Tibial artery (tissue), 4 donors: Measurements from ENCODE around the gene SLC38A5.

Experiments used
- DNase-seq, 2 donors: peaks; one replicate each; pipeline ENCODE4 v3.0.0-alpha.2; 2019
- H3K27ac ChIP-seq, 2 donors: fragments of 200-600 bp; sonication (generic) in 1 of 2; 1 replicate in 1 of 2; 2 replicates in 1 of 2; pipeline ENCODE4 v1.5.1; 2018 to 2019; ENCODE audit warnings: mild to moderate bottlenecking in 1 of 2
- H3K27me3 ChIP-seq, 2 donors: fragments of 200-600 bp; sonication (generic) in 1 of 2; one replicate each; pipeline versions ENCODE4 v1.5.1 to v1.6.0; 2016 to 2019
- H3K36me3 ChIP-seq, 3 donors: fragments of 200-600 bp; sonication (generic) in 2 of 3; one replicate each; pipeline ENCODE4 v1.5.1; 2016 to 2019; ENCODE audit warnings: mild to moderate bottlenecking in 2 of 3
- H3K4me1 ChIP-seq, 4 donors: fragments of 200-600 bp; sonication (generic) in 2 of 4; 1 replicate in 3 of 4; 2 replicates in 1 of 4; pipeline ENCODE4 v1.5.1; 2016 to 2019
- H3K4me3 ChIP-seq, 2 donors: fragments of 200-600 bp; sonication (generic) in 1 of 2; 1 replicate in 1 of 2; 2 replicates in 1 of 2; pipeline ENCODE4 v1.5.1; 2018 to 2019; ENCODE audit warnings: mild to moderate bottlenecking in 2 of 2
- H3K9me3 ChIP-seq, 3 donors: fragments of 200-600 bp; sonication (generic) in 1 of 3; one replicate each; pipeline ENCODE4 v1.5.1; 2016 to 2019
- intact Hi-C: fragments of 100-400 bp; cut with DNase I; formaldehyde crosslinking; loops from one replicate; pipeline ENCODE4 v1.15.0; 2023; ENCODE audit warnings: low total_unique reads
- TF ChIP-seq, protein P1 (sequence below), 2 experiments: fragments of 200-600 bp in 1 of 2; fragments of 450-650 bp in 1 of 2; IDR thresholded peaks; one replicate each; pipeline ENCODE4 v1.5.1; 2017 to 2019; ENCODE audit warnings: antibody characterized with exemption in 2 of 2, mild to moderate bottlenecking in 1 of 2, moderate library complexity in 1 of 2

Gene SLC38A5

DNA sequence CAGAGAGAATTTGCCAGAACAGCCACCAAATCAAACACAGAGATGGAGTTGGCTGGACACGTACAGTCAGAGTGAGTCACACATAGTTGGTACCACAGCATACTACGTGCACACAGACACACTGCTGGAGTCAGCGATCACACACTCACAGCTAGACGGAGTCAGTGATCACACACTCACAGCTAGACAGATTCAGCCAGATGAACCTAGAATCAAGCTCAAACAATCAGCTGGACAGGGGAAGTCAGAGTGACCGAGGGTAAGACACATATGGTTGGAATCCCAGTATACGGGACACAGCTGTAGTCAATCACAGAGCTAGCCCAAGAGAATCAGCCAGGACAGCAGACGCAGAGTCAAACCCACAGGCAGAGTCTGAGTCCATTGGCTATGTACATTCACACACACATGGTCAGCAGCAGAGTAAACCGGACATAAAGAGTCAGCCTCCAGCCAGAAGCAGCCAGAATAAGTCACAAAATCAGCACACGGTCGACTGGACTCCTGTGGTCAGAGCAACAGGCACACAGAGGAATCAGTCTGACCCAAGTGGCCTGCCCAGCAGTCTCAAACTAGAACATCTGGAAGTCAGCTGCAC lies 4.6 kb downstream of the SLC38A5 start:
- no peaks in the 10 kb centered on the region for H3K36me3 ChIP-seq
- no peak overlapping the region for H3K4me3 ChIP-seq
- no peaks in the 10 kb centered on the region for H3K9me3 ChIP-seq
- no peaks in the 10 kb centered on the region for H3K27me3 ChIP-seq
- intact Hi-C loops: no loop called here
- TF ChIP-seq, protein P1, sequence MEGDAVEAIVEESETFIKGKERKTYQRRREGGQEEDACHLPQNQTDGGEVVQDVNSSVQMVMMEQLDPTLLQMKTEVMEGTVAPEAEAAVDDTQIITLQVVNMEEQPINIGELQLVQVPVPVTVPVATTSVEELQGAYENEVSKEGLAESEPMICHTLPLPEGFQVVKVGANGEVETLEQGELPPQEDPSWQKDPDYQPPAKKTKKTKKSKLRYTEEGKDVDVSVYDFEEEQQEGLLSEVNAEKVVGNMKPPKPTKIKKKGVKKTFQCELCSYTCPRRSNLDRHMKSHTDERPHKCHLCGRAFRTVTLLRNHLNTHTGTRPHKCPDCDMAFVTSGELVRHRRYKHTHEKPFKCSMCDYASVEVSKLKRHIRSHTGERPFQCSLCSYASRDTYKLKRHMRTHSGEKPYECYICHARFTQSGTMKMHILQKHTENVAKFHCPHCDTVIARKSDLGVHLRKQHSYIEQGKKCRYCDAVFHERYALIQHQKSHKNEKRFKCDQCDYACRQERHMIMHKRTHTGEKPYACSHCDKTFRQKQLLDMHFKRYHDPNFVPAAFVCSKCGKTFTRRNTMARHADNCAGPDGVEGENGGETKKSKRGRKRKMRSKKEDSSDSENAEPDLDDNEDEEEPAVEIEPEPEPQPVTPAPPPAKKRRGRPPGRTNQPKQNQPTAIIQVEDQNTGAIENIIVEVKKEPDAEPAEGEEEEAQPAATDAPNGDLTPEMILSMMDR (IDR thresholded peaks at IDR 0.05): no peak
- H3K4me1 ChIP-seq: peaks cover 0 to 14% (median 4%) of the 10 kb centered on the region in 4 donors
- H3K27ac ChIP-seq: no peak overlapping the region
- DNase-seq: no peak

DNA sequence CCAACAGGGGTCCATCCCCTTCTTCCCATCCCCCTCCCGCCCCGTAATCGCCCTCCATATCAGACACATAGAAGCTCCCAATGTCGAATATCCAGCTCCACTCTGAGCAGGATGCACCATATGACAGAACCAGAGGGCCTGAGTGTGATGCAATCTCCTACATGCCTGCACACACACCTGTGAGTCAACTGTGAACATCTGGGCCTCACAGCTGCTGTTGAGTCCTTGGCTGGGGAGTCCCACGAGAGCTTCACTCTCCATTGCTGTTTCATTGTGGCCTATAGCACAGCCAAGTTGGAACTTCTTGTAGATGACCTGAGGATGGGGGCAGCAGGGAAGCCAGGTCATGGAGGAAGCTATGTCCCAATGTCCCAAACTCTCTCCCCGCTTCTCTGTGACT lies 8.2 kb downstream of the SLC38A5 start:
- Histone ChIP-seq H3K9me3 (no peaks in the 10 kb centered on the region), H3K27ac (no peak overlapping the region), H3K36me3 (no peaks in the 10 kb centered on the region), H3K4me3 (no peak overlapping the region), H3K27me3 (no peaks in the 10 kb centered on the region), H3K4me1 (no peaks in the 10 kb centered on the region)
- no peak for DNase-seq
- intact Hi-C loops: no loop called here
- TF ChIP-seq, protein P1 (IDR thresholded peaks at IDR 0.05): no peak

DNA sequence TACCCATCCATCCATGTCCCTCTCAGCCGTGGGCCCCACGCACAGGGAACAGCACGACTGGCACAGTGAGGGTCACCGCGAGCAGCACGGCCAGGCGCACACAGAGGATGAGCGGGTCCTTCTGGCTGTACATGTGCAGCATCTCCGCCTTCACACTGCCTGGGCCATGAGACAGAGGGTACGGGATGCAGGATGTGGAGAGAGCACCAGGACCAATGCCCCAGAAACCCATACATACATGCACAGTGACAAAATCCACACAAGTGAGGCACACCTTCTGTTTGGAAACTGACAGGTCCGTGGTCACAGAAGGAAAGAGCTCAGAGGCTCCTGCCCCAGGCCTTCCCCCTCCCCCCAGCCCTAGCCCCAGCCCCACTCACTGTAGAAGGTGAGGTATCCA lies 9.5 kb downstream of the SLC38A5 start:
- Histone ChIP-seq H3K9me3 (no peaks in the 10 kb centered on the region), H3K4me1 (no peaks in the 10 kb centered on the region), H3K4me3 (no peak overlapping the region), H3K36me3 (no peaks in the 10 kb centered on the region), H3K27ac (no peak overlapping the region), H3K27me3 (no peaks in the 10 kb centered on the region)
- intact Hi-C loops: no loop called here
- TF ChIP-seq, protein P1 (IDR thresholded peaks at IDR 0.05): no peak
- DNase-seq: no peak

DNA sequence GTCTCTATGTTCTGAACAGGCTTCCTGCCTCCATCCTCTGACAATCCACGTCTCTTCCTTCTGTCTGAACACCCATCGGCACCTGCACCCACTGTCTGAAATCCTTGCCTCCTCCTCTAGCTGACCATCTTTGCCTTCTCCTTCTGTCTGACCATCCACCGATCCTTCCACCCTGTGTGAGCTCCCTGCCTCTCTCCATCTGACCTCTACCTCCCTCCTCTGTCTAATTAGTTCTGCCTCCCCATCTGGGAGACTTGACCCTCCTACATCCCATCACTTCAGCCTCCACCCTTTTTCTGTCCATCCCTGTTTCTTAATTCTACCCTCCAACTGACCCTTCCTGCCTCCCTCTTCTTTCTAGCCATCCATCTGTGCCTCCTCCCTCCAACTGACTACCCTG lies 10.0 kb downstream of the SLC38A5 start:
- Histone ChIP-seq H3K9me3 (peaks cover 0 to 5% (median 0%) of the 10 kb centered on the region in 3 donors), H3K27ac (no peak overlapping the region), H3K36me3 (no peaks in the 10 kb centered on the region), H3K27me3 (no peaks in the 10 kb centered on the region), H3K4me1 (no peaks in the 10 kb centered on the region), H3K4me3 (no peak overlapping the region)
- intact Hi-C loops: no loop called here
- TF ChIP-seq, protein P1 (IDR thresholded peaks at IDR 0.05): no peak
- no peak for DNase-seq

DNA sequence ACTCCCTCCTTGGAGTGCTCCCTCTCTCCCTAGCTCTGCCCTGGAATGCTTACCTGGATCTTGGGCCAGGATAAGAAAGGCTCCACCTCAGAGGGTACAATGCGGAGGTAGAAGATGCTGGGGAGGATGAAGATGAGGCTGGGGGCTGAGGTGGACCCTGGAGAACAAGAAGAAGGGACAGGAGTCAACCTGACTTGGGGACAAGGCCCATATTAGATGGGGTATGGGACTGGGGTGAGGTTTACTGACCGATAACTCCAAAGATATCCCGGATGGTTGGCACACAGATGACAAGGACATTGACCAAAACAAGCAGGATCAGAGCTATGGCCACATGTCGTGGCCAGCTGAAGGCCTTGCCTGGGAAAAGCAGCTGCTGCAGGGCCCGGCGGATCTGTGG lies 10.6 kb downstream of the SLC38A5 start:
- H3K27me3 ChIP-seq: no peaks in the 10 kb centered on the region
- no peak for DNase-seq

More for the DNA sequence above, 10.6 kb downstream of the SLC38A5 start:
- TF ChIP-seq, protein P1 (IDR thresholded peaks at IDR 0.05): no peak
- Histone ChIP-seq H3K4me3 (no peak overlapping the region), H3K36me3 (no peaks in the 10 kb centered on the region), H3K9me3 (peaks cover 0 to 7% (median 0%) of the 10 kb centered on the region in 3 donors), H3K27ac (no peak overlapping the region), H3K4me1 (no peaks in the 10 kb centered on the region)
- intact Hi-C loops: no loop called here
